Pons (tissue), 1 donor: Measurements from ENCODE around the gene SERPINB7.
"Not testable (repeated sequence)": the region's sequence is repeated elsewhere in the genome, so short reads cannot be mapped to it uniquely, and the experiment has no call there.

Source experiments
- DNase-seq: peaks from one replicate; pipeline ENCODE4 v3.0.0-alpha.2; 2016; ENCODE audit warnings: low spot score

Gene SERPINB7, protein sequence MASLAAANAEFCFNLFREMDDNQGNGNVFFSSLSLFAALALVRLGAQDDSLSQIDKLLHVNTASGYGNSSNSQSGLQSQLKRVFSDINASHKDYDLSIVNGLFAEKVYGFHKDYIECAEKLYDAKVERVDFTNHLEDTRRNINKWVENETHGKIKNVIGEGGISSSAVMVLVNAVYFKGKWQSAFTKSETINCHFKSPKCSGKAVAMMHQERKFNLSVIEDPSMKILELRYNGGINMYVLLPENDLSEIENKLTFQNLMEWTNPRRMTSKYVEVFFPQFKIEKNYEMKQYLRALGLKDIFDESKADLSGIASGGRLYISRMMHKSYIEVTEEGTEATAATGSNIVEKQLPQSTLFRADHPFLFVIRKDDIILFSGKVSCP

DNA sequence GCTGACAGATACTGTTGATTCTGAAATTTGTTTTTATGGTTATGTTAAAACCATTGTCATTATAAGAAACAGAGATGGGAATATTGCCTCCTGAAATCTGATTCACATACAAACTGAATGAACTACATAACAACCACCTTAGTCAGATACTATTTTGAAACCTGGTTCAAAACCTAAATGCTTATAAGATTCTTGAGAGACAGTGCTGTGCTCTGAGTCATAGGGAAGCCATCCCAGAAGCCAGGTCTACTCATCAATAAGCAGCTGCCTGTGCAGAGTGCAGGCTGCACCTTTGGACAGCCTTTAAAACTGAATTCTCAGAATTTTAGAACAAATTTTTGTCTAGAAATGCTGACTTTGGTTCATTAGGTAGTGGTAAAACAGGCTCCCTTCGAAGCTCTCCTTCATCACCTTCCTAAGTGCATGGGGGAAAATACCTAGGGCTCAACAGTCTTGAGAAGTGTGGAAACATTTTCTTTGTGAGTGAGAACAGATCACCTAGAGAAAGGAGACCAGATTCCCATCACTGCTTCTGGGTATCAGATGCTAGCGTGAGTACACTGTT is at the start of gene SERPINB7:
SERPINB7 (plus strand) TSS at position 253 of the 565 bp plus-strand sequence. CDS start 6,955 bp downstream, outside the sequence.
- peak; percentile 12 for DNase-seq

- no peak for DNase-seq
These were observed 49.3 kb upstream of the SERPINB7 start for GRCh38 chr18:63725682-63726480.

GRCh38 chr18:63730773-63731172 is 44.4 kb upstream of the SERPINB7 start:
- peak; percentile 1 for DNase-seq

DNA sequence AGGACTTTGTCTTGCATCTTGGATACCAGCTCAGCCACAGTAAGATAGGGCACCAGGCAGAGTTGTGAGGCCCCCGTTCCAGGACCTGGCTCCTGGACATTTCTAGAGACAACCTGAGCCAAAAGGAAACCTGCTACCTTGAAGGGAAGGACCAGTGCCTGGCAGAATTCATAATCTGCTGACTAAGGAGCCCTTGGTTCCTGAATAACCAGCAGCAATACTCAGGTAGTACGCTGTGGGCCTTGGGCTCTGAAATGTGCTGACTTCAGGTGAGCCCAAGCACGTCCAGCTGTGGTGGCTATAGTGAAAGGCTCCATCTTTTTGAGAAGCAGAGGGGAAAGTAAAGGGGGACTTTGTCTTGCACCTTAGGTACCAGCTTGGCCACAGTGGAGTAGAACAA is 44.0 kb upstream of the SERPINB7 start:
- no peak for DNase-seq

- DNase-seq, result no peak
These were observed 38.3 kb upstream of the SERPINB7 start for GRCh38 chr18:63736876-63737275.

- no peak for DNase-seq
These were observed 33.4 kb upstream of the SERPINB7 start for GRCh38 chr18:63741769-63742168.

DNA sequence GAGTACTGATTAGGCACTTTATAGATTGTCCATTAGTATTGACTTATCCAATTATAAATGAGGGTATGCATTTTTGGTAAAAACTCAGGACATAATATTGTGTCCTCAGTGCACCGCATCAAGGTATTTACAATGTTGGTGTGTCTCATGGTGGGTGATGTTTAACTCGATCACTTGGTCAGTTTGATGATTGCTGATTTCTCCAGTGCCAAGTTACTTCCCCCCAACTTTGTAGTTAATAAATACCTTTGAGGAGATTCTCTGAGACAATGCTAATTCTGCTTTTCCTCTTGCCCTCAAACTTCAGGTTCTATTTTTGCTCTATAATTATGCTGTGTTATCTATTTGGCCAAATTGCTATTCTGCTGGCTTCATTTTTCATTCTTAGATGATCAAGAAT is 28.2 kb upstream of the SERPINB7 start:
- DNase-seq, result no peak

DNA sequence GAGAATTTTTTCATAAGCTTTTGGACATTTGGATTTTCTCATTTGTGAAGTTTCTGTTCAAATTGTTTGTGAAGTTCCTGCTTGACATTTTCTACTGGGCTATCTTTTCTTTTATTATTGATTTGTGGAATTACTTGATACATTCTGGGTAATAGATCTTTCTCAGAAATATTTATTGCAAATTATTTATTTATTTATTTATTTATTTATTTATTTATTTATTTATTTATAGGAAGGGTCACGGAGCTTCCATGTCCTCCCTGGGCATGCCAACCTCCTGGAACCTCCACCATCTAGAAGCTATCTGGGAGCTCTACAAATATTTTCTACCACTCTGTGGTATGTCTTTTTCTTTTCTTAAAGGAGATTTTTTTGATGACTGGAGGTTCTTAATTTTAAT is 25.7 kb upstream of the SERPINB7 start:
- no peak for DNase-seq

GRCh38 chr18:63752636-63753035 is 22.6 kb upstream of the SERPINB7 start:
- no peak for DNase-seq

DNA sequence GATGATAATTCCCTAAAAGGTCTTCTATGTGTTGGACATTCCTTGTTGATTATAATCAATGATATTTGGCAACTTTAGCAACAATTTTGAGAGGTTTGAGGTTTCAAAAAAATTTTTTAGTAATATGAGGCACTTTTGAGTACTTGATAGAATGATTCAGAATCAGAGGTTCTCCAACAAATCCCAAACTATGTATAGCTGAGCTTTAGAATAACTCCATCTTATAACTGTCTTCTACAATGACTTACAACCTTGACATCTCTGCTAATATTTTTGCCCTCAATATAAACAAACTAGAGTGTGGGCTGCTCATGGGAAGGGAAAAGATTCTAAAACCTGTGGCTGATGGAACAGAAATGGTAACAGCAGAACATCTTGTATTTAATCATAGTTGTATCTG is 21.5 kb upstream of the SERPINB7 start:
- no peak for DNase-seq

DNA sequence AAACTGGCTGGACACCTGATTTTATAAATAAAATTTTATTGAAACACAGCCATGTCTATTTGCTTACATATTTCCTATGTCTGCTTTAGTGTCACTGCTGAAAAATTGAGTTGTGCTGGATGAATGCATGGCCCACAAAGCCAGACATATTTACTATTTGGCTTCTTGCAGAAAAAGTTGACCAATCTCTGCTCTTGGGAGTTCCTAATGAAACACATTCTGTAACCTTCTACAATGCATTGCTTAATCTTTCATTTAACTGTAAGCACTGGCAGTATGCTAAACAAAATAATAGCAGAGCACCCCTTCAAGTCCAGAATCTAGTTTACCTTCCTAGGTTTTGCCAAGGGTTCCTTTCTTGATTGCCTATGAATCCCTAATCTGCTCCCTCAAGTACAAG is 17.7 kb upstream of the SERPINB7 start:
- DNase-seq, result no peak

DNA sequence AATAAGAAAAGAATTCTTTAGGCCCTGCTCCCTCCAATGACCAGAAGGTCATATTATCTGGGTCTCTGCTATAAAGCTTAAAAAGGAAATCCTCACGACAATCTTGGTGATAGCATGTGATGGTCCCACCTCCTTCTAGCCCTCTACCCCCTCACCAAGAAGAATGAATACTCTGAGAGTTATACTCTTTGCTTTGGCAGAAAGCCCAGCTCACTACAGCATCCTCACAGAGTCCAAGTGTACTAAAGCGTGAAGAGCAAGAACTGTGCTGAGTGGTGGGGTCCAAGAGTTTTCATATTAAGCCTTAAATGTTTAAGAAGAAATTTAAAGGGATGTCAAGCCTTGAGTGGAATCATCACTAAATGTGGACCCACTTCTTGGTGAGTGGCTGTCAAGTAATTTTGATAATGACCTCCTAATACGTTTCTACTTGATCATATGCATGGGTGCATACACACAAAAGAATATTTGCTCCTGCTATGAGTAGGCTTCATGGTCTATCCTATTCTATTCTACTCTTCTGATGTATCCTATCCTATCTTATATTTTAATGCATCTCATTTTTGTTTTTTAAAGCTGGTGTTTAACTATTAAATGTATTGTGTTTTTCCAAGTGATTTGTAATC is 16.5 kb upstream of the SERPINB7 start:
- DNase-seq, result no peak

- DNase-seq, result not testable (repeated sequence)
These were observed 15.4 kb upstream of the SERPINB7 start for GRCh38 chr18:63759786-63760185.

GRCh38 chr18:63762518-63762917 is 12.7 kb upstream of the SERPINB7 start:
- no peak for DNase-seq

DNA sequence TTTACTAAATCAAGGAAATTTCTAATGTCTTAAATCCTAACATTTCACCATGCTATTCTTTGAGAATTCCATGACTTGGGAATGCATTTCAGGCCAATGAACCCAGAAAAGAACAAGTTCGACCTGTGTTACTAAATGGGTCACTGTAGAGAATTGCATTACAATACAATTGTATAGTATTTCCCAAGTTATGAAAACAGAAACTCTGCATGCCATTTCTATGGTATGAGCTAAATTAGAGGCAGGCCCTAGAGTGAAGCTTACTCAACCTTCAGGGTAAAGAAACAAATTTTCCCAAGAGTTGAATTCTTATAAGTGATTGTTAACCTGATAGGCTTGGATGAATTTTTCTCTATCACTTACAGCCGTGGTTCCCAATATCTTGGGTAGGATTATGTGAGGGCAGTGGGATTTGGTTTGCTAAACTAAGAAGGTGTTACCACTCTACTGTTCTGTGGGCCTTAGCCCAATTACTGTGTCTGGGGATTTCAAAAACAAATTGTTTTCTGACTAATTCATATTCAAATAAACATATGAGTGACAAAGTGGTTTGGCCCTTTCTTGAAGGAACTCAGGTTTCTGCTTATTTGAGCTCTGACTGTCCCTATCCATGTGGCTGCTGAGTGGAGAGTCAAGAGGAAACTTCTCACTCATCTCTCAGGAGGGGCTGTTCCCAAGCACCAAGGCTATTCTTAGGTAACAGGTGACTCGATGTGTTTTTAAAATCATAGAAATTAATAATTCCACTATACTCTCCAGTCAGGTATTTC is 11.2 kb upstream of the SERPINB7 start:
- no peak for DNase-seq

GRCh38 chr18:63765837-63766236 is 9.4 kb upstream of the SERPINB7 start:
- no peak for DNase-seq

- no peak for DNase-seq
These were observed 1.7 kb upstream of the SERPINB7 start for GRCh38 chr18:63773551-63773950.

DNA sequence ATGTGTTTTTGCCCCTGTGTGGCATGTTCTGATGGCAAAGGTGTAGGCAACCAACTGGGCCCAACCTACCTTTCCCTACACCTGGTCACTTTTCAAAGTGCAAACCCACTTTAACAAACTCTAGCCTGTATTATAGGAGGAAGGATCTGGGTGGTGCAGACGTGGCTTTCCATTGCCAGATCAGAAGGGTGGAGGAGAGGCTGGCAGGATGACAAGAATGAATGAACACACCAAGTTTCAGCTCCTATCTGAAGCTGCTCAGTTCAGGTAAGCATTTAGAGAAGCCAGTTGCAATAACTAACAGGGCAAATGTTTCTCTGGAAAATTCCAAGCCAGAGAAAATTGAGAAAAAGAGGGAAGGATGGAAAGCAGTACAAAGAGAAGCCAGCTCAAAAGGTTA is 707 bp upstream of the SERPINB7 start:
- DNase-seq, result no peak

DNA sequence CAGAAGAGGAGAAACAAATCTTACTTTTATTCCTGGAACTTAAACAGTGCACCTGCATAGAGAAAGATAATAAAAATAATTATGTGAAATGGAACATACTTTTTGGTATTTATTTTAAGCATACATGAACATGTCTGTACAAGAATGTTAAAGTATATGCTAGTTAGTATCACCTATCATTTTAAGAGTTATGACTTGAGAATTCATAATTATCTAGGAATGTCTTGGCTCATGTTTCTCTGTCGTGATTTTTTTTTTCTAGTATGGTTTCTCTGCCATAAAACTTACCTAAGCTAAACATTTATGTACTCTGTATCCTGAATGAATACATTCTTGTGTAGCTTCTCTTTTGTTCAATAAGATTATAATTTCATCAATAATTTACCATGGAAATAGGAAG is 4.2 kb downstream of the SERPINB7 start:
- no peak for DNase-seq

DNA sequence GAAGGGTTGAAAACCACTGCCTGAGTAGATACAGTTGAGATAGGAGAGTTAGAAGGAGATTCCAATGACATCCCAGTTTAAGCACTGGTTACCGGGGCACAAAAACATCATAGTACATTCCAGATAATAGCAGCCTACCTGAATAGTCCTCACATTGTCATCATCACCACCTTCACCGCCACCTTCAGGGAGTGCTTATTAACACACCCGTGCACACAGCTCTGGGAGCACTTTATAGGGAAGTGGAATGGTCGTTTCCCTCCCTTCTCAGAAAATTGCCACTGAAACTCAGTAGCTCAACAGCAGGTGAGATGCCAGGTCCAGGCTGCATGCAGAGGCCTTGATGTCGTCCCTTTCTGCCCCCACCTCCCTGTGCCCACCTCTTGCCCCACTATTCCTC is 8.2 kb downstream of the SERPINB7 start:
- no peak for DNase-seq

DNA sequence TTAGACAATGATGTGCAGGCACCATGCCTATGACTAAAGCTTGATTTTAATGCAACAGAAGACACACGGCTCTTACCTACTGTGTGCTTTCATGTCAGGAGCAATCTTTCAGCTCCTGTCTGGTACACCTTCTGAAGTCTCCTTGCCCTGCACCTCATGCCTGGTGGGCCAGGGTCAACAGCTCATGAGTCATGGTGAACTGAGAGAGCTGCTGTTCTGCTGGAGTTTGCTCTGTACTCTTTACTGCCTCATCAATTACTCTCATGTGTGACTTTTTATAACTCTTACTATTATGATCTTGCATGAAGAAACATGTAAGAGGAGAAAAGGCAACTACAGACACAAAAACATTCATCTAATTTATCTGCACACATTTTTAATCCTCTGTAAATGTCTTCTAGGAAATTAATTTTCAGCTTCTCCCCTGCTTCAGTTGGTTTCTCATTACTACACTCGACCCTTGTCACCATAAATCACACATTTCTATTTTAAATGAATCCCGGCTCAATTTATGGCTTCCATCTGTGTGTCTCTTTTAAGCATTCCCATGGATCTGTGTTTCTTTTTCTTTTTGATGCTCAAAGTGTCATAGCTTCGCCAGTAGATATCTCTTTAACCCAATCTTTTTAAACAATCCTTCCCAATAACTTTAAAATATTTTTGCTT is 9.7 kb downstream of the SERPINB7 start:
- DNase-seq, result no peak
